Kidney capillary endothelial cell (primary cell): ENCODE measurements around the gene FAM151A.
A peak's percentile ranks its signal among the peaks of the same experiment; 100 is the strongest.

Source experiments
- DNase-seq: peaks from one replicate; pipeline ENCODE4 v3.0.0-alpha.2; 2018; ENCODE audit warnings: low spot score

Gene FAM151A

DNA sequence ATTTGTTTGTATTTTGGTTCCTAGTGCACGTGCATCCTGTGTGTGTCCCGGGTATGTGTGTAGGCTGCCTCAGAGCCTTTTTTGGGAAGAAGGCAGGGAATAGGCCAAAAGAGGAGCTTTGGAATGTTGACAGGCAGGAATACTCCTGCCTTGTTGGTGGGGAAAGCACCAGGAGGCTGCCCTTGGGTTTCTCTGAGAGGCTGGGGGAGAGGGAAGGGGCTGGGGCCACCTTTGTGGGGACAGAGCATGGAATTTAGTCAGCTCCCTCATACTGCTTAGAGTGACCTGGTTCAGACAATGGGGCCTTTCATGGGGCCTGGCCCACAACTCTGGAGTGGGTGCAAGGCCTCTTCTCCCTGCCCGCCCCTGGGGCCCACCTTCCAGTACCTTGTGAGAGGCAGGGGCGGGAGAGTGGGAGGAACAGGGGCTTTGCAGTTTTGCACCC is 44.0 kb downstream of the FAM151A start:
- DNase-seq = no peak

DNA sequence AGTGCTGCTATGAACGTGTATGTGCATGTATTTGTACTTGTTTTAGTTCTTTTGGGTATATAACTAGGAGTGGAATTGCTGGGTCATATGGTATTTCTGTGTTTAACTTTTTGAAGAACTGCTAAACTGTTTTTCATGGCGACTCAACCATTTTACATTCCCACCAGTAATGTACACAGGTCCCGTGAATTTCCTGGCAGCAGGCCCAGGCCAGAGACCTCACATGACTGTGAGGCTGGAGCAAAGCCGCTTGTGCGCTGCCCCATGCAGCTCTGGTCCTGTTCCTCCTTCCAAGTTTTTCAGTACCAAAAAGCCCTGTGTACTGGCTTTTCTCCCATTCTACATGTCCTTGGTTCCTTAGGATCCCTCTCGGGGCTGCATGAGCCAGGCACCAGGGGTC is 45.7 kb downstream of the FAM151A start:
- no peak for DNase-seq

DNA sequence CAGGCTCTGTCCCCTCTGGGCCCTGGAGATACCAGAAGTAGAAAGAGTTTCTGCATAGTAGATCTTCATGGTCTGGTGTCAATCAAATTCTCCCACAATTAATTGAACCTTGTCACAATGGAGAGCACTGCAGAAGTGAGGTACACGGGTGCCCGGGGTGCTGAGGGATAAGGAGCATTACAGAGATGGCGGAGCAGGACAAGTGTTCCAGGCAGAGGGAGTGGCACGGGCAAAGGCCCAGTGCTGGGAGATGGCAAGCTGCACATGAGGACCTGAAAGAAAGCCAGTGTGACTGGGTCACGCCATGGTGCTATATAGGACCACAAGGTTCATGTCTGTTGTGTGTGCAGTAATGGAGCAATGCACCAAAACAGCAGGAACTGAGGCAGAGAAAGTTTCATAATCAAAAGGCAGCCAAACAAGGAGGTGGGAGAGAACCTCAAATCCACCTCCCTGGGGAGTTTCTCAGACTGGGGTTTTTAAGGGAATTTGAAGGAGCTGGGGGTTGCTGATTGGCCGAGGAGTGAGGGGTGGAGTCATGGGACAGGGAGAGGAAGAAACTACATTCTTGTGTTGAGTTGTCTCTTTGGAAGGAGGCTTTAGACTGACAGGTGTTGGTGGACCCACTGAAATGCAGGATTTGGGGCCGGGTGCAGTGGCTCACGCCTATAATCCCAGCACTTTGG is 47.6 kb downstream of the FAM151A start:
- no peak for DNase-seq

DNA sequence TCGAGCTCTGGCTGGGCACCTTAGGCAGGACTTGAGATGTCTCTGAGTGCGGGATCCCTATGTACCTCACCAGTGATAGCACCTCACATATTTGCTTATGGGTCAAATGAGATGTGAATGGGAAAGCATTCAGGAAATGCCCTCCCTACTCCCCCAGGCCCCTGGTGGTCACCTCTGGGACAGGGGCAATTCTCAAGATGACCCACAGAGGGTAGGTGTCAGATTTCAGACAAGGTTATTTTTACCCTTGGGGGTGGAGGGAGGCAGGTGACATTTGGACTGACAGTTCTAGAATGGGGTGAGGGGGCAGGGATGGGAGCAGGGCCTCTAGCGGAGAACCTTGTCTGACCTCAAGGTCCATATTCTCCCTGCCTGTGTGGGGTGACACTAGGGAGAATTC is 48.2 kb downstream of the FAM151A start:
- DNase-seq = no peak

DNA sequence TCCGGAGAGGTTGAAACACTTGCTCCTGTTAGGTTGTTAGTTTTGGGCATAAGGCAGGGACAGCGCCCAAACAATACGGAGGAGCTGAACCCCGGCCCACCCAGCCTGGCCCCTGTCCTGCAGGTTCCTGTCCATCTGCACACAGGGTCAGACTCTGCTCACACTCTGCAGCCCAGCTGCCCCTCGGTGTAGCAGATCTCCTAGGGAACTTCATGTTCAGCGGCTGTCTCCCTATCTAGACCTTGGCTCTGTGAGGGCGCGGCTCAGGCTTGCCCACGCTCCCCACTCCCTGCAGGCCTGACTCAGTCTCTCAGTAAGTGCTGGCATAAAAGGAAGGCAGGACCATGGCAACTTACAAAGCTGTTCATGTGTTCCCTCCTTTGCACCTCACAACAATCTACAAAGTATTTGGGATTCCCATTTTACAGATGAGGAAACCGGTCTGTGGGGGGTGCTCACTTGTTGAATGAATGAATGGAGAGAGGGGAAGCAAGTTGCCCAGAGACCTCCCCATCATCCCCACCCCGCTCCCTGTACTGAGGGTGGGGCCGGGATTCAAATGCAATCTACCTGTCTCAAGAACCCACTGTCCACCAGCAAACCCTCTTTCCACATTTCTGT is 49.1 kb downstream of the FAM151A start:
- DNase-seq = no peak

DNA sequence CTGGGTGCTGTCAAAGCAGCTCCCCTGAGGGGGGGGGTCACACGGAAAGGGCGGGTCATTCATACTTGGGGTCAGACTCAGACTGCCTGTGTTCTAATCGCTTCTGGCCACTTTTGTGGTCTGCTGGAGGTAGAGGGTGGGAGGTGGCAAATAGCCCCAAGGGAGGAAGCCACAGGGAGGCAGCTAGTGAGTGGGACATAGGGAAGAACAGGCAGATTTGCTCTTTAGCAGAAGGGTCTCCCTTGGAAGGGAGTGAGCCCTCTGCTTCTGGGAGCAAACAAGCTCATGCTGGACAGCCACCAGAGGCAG is 50.8 kb downstream of the FAM151A start:
- DNase-seq = no peak

DNA sequence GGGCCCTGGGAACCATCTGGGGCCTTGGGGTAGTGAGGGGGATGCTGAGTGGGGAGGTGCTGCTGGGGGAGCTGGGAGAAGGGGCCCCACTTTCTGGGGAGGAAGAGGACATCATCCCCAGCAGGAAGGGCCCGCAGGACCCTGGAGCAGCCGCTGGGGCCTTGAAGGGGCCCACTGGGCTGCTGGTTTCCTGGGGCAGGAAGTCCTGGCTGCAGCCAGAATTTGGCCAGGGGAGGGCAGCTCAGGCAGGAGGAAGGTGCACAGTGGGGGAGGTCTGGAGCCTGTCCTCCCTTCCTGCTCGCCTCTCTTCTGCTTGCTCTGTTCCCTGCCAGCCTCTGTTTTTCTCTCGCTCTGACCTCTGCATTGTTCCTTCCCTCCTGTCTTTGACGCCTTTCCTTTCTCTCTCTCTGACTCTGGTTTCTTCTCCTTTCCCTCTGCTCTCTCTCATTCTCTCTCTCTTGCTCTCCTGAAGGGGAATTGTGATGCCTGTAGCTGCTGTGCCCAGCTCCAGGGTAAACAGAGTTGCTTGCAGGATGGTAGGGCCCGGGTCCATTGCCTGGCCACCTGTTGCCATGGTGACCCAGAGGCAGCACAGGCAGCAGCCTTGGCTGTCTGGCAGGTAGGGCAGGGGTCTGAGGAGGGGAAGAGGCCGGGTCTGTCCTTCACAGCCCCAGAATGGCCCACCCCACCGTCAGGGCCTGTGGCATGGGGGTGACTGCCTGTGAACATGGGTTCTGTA is 51.4 kb downstream of the FAM151A start:
- DNase-seq = peak; percentile 54

DNA sequence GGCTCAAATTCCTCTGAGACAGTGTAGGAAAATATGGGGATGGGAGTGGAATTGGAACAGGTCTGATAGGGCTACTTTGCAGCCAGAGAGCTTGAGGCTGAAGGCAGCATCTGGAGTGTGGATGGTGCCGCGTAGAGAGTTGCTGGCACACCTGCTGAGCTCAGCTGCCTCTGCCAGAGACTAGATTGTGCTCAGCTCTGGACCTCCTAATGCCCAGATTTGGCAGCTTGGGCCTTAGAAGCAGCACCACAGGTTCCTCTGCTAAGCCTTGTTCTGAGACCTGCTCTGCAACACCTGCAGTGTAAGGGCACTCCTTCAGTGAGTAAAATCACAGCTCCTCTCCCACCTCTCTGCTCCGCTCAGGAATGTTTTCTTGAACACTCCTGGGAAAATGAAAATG is 52.0 kb downstream of the FAM151A start:
- DNase-seq = no peak

DNA sequence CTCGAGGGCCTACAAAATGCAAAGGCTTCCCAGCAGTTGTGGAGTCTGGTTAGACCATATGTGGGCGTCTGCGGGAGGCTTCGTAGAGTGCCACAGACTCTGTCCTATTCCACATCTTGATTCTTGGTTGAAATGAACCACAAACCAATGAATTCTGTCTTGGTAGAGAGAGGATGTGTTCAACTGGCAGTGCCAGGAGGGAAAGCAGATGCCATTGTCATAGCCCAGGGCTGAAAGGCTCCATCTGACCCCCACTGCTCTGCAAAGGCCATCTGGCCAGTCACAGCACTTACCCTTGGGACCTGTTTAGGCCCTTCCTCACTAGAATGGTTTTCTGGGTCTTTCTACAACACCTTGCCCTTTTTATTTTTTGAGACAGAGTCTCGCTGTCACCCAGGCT is 53.2 kb downstream of the FAM151A start:
- DNase-seq = no peak

DNA sequence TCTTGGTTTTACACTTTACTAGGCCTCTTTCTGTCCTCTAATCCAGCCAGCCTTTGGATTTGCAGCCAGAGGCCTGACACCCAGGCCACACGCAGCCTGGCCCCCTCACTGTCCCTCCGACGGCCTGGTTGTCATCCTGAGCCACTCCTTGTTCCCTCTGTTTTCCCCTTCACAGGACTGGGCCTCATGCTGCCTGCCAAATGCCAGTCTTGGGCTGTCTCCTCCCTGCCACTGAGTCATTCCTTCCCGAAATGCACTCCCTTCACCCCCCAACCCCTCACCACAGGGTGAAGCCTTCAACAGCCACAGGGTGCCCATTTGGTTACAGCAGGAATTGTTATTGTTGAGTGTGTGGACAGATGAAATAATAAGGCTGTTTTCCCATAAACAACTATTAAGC is 54.0 kb downstream of the FAM151A start:
- no peak for DNase-seq

DNA sequence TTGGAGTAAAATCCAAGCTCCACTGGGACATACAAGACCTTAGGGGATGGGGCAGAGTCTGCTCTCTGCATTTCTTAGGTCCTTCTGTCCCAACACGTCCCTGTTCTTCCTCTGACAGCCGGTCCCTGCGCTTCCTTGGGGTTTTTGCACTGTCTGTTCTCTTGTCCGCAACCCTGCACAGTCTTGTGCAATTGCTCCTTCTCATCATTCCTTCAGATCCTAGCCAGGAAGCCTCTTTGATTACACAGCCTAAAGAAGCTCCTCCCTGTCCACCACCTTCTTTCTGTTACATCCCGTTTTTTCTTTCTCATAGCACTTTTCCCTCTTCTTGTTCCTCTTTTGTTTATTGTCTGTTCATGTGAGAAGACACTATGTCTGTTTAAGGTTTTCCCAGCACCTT is 55.4 kb downstream of the FAM151A start:
- DNase-seq = no peak

DNA sequence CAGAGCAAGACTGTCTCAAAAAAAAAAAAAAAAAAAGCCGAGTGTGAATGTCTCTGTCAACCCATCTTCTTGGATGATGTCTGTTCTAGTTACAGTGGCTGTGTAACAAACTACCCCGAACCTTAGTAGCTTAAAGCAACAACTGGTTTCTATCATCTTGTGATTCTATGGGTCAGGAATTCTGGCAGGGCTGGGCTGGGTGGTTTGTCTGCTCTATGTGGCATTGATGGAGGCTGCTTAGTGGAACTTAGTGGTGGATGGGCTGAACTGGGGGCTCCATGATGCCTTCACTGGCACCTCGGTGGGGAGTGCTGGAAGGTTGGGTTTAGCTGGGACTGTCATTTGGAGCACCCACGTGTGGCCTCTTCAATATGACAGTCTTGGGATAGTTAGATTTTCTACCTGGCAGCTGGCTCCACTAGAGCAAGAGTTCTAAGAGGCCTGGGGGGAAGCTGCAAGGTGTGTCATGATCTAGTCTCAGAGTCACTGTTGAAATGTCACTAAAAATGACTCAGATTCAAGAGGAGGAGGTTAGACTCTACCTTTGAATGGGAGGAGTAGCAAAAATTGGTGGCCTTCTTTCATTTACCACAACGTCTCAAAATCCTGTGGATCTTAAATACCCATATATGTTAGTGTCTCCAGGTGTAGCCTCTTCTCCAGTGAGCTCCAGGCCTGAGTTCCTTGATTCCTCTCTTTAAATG is 56.7 kb downstream of the FAM151A start:
- DNase-seq = no peak

DNA sequence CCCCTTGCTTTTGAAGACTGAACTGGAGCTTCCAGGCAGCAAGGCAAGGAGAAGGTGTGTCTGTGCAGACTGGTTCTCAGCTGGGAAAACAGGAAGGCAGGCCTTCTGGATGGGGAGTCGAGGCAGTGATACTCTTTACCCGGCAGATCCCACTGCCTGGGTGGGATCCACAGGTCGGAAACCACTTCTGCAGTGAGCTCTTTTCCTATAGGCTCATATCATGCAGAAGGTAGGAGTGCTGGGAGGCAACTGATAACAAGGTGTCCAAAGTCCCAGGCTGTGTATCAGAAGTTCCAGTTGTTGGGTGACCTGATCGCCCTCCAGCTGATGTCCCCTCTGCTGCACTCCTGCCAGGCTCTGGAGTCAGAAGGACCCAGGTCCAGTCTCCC is 58.2 kb downstream of the FAM151A start:
- DNase-seq = no peak

DNA sequence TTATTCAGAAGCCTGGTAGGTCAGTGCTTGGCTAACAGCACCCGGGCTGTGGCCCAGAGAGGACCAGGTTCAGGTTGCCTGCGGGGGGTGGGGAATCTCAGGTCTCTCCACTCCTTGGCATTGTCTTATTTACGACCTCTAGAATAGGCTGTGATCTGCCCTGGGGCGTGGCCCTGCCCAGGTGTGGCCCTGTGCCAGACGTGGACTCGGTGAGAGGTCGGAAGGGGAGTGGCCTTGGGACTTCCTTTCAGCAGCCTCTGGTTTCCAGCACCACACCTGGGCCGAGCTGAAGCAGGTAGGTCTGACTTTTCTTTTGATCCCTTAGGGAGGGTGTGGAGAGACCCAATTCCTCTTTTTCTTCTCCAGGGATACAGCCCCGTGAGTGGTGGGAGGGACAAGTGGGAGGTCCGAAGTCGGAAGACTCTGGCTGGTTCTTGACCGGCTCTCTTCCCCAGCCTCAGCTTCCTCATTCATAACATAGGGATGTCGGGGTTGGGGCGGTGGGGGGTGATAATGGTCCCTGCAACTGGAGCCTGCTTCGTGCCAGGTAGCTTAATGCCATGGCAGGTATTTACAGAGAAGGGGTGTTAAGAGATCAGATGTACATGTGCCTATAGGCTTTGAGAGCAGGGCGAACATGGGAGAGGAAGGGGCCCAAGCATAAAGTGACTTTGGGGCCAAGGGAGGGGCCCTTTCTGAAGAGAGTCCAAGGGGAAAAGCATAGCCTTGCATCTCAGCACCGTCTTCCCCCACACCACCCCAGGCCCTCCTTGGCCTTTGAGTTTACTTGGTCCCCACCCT is 58.8 kb downstream of the FAM151A start:
- no peak for DNase-seq

DNA sequence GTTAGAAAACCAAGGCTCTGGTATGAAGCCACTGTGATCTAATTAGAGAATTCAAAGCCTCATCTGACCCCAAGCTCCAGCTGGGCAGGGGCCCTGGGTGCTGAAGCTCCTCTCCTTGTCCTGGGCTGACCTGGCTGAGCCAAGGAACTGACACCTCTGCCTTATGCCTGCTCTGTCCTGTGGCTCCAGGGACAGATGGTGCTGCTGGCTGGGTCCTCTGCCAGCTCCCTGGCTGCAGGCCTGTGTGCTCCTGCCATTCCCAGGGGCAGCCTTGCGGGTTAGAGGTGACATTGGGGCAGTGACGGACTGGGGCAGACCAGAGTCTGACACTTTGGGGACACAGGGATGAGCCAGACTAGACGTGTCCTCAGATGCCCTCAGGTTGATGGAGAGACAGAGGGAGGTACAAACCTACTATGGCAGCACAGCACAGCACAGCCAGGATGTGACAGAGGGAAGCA is 63.5 kb downstream of the FAM151A start:
- no peak for DNase-seq
